GM21528 (cell line): ENCODE data around the gene MDN1.
"Not testable (repeated sequence)": the region's sequence is repeated elsewhere in the genome, so short reads cannot be mapped to it uniquely, and the experiment has no call there.

Experiments
- ATAC-seq: cut with Tn5 transposase; IDR thresholded peaks from one replicate; pipeline ENCODE4 v1.9.1; 2021; ENCODE audit warnings: mild to moderate bottlenecking, moderate library complexity; ENCODE audit not compliant: unreplicated experiment, low FRiP score

Gene MDN1

GRCh38 chr6:89828475-89828987 is 8.9 kb upstream of the MDN1 start:
- ATAC-seq = not testable (repeated sequence)

GRCh38 chr6:89826029-89826528 is 6.5 kb upstream of the MDN1 start:
- ATAC-seq = no peak

- ATAC-seq = peak; percentile 33
These were observed 638 bp downstream of the MDN1 start for GRCh38 chr6:89818977-89819335.

GRCh38 chr6:89817481-89817880 is 2.1 kb downstream of the MDN1 start:
- no peak for ATAC-seq

GRCh38 chr6:89813422-89813821 is 6.2 kb downstream of the MDN1 start:
- not testable (repeated sequence) for ATAC-seq

GRCh38 chr6:89807581-89807980 is 12.0 kb downstream of the MDN1 start:
- no peak for ATAC-seq

- ATAC-seq = no peak
These were observed 13.7 kb downstream of the MDN1 start for GRCh38 chr6:89805814-89806371.

- no peak for ATAC-seq
These were observed 16.3 kb downstream of the MDN1 start for GRCh38 chr6:89803271-89803670.

GRCh38 chr6:89799756-89800155 is 19.8 kb downstream of the MDN1 start:
- ATAC-seq = no peak

- ATAC-seq = no peak
These were observed 20.5 kb downstream of the MDN1 start for GRCh38 chr6:89799096-89799495.

GRCh38 chr6:89797317-89797716 is 22.3 kb downstream of the MDN1 start:
- ATAC-seq = no peak

- ATAC-seq = no peak
These were observed 25.3 kb downstream of the MDN1 start for GRCh38 chr6:89794324-89794723.

GRCh38 chr6:89793586-89793985 is 26.0 kb downstream of the MDN1 start:
- ATAC-seq = no peak

GRCh38 chr6:89792881-89793280 is 26.7 kb downstream of the MDN1 start:
- ATAC-seq = peak; percentile 77

GRCh38 chr6:89790403-89790802 is 29.2 kb downstream of the MDN1 start:
- ATAC-seq = no peak

GRCh38 chr6:89789980-89790379 is 29.6 kb downstream of the MDN1 start:
- ATAC-seq = no peak

- ATAC-seq = no peak
These were observed 31.8 kb downstream of the MDN1 start for GRCh38 chr6:89787660-89788328.

- ATAC-seq = no peak
These were observed 32.6 kb downstream of the MDN1 start for GRCh38 chr6:89786970-89787369.

- no peak for ATAC-seq
These were observed 34.8 kb downstream of the MDN1 start for GRCh38 chr6:89784838-89785237.

- ATAC-seq = not testable (repeated sequence)
These were observed 36.3 kb downstream of the MDN1 start for GRCh38 chr6:89783293-89783692.

- ATAC-seq = no peak
These were observed 37.4 kb downstream of the MDN1 start for GRCh38 chr6:89782222-89782621.
